Measurements from ENCODE around the gene UFSP2.

DNA sequence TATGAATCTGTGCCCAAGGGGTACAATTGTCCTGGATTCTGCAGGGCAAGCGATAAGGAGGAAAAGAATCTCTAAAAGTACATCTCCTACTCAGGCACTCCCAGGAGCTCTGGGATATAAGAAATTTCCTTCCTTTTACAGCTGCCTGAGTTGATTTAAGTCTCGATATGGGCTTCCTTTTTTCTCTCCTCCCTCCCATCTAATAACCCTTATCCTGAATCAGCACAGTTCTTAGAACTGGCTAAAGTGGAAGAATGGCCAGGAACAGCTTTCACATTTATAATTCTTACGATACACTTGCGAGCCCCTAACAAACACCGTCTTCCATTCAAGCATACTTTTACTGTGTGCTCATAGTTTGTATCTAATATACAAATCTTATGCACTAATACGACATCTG, 51.2 kb downstream of the UFSP2 start:
- no peak for TF ChIP-seq POLR2A (IDR thresholded peaks at IDR 0.05; ENCODE audit: low read depth)
- TF ChIP-seq, protein P1, sequence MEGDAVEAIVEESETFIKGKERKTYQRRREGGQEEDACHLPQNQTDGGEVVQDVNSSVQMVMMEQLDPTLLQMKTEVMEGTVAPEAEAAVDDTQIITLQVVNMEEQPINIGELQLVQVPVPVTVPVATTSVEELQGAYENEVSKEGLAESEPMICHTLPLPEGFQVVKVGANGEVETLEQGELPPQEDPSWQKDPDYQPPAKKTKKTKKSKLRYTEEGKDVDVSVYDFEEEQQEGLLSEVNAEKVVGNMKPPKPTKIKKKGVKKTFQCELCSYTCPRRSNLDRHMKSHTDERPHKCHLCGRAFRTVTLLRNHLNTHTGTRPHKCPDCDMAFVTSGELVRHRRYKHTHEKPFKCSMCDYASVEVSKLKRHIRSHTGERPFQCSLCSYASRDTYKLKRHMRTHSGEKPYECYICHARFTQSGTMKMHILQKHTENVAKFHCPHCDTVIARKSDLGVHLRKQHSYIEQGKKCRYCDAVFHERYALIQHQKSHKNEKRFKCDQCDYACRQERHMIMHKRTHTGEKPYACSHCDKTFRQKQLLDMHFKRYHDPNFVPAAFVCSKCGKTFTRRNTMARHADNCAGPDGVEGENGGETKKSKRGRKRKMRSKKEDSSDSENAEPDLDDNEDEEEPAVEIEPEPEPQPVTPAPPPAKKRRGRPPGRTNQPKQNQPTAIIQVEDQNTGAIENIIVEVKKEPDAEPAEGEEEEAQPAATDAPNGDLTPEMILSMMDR (IDR thresholded peaks at IDR 0.05): no peak
